Measurements from ENCODE around the gene TTC19.
A peak's percentile ranks its signal among the peaks of the same experiment; 100 is the strongest.

Gene TTC19

GRCh38 chr17:15999141-15999973 is at the start of gene TTC19, which contains the start of gene ZSWIM7:
Gene TTC19 (plus strand): TSS chr17:15999824. CDS start chr17:15999849, 25 bp downstream.
Gene ZSWIM7 (minus strand): TSS chr17:15999704. CDS start chr17:15999594, 110 bp downstream.
- DNase-seq = peak; percentile 90

GRCh38 chr17:15951368-15952047 is 48.1 kb upstream of the TTC19 start:
- DNase-seq = no peak

GRCh38 chr17:15952048-15952532 is 47.5 kb upstream of the TTC19 start:
- no peak for DNase-seq

GRCh38 chr17:15952916-15953790 is 46.5 kb upstream of the TTC19 start:
- DNase-seq = no peak

GRCh38 chr17:15954222-15954621 is 45.4 kb upstream of the TTC19 start:
- no peak for DNase-seq

- no peak for DNase-seq
Observed at GRCh38 chr17:15955793-15956541, 43.7 kb upstream of the TTC19 start.

- peak; percentile 31 for DNase-seq
Observed at GRCh38 chr17:15957206-15957605, 42.4 kb upstream of the TTC19 start.

- DNase-seq = no peak
Observed at GRCh38 chr17:15957608-15958307, 41.9 kb upstream of the TTC19 start.

- no peak for DNase-seq
Observed at GRCh38 chr17:15958484-15958854, 41.2 kb upstream of the TTC19 start.

- no peak for DNase-seq
Observed at GRCh38 chr17:15963670-15964110, 35.9 kb upstream of the TTC19 start.

GRCh38 chr17:15965528-15965927 is 34.1 kb upstream of the TTC19 start:
- no peak for DNase-seq

GRCh38 chr17:15966183-15966878 is 33.3 kb upstream of the TTC19 start:
- DNase-seq = no peak

GRCh38 chr17:15966879-15967248 is 32.8 kb upstream of the TTC19 start:
- DNase-seq = no peak

GRCh38 chr17:15967706-15968399 is 31.8 kb upstream of the TTC19 start:
- no peak for DNase-seq

- no peak for DNase-seq
Observed at GRCh38 chr17:15969463-15969862, 30.2 kb upstream of the TTC19 start.

GRCh38 chr17:15970500-15970899 is 29.1 kb upstream of the TTC19 start:
- no peak for DNase-seq

GRCh38 chr17:15971098-15971678 is 28.4 kb upstream of the TTC19 start:
- no peak for DNase-seq

- no peak for DNase-seq
Observed at GRCh38 chr17:15971882-15972281, 27.7 kb upstream of the TTC19 start.

GRCh38 chr17:15972497-15972951 is 27.1 kb upstream of the TTC19 start:
- no peak for DNase-seq

- DNase-seq = no peak
Observed at GRCh38 chr17:15973016-15973415, 26.6 kb upstream of the TTC19 start.

All from stimulated activated naive CD4-positive, alpha-beta T cell treated with Interleukin-2 at 50 U/mL for 16 hours (primary cell).